ENCODE results near the gene TMEM255A. TPM values are rescaled to one million over a fixed set of nuclear protein-coding genes. Genes with fewer than 3 reads are reported as not detected.
A peak's percentile ranks its signal among the peaks of the same experiment; 100 is the strongest.

TMEM255A gene
- total and polyA plus RNA-seq, 2 donors (not counting 1 experiment from before 2014, with no cell fraction given) = under 0.01 to 0.93 TPM

DNA sequence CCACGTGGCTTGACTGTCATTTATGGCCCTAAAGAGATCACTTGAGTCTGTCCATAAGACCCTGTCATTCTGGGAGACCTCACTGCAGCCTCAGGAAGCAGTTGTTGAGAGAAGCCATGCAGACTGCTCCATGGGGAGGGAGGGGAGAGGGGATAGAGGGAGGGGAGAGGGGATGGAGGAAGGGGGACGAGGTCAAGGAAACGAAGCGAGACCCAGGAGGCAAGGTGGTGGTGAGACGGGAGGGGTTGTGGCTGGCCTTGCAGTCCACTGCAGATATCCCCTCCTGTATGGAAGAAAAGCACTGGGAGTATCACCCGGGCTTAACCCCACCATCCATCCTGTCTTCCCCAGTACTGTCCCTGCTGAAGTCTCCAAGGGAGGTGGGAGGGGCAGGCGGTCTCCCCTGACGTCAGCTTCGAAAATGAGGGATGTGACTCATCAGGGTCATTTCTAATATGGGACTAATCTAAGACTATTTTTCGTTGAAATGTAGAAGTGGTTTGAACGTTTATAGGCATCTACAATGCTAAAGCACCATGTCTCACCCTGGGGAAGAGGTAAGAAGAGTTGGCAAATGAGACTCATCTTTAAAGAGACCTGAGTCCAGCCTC lies 5.6 kb downstream of the TMEM255A start:
- Histone ChIP-seq H3K9me3 (ENCODE audit: control insufficient read depth, insufficient read depth, low read depth, low read length) (no peaks in the 10 kb centered on the region), H3K9ac (ENCODE audit: insufficient read depth, low read length) (no peak overlapping the region), H2AFZ (ENCODE audit: low read length) (no peak overlapping the region), H3K36me3 (ENCODE audit: control insufficient read depth, insufficient read depth, low read length) (no peaks in the 10 kb centered on the region), H4K20me1 (ENCODE audit: control insufficient read depth, extremely low read depth, insufficient read depth, low read length) (no peaks in the 10 kb centered on the region), H3K4me3 (replicated peaks in 1 of 4; ENCODE audit: control extremely low read depth in 1 of 4, insufficient read depth in 1 of 4, low read depth in 3 of 4, low read length in 4 of 4) (no peak overlapping the region), H3K27ac (ENCODE audit: insufficient read depth, low read length) (no peak overlapping the region), H3K4me1 (ENCODE audit: control insufficient read depth, extremely low read depth, insufficient read depth, low read length) (no peaks in the 10 kb centered on the region), H3K79me2 (ENCODE audit: control insufficient read depth, insufficient read depth, low read length) (no peaks in the 10 kb centered on the region), H3K27me3 (ENCODE audit: control insufficient read depth, insufficient read depth, low read length) (peaks cover 15% of the 10 kb centered on the region), H3K4me2 (ENCODE audit: extremely low read depth, insufficient read depth, low read length) (no peak overlapping the region)
- DNase-seq (ENCODE audit: low read depth in 2 of 2) = peak in 1 of 2 donors; percentile 34
- TF ChIP-seq EZH2 (IDR thresholded peaks at IDR 0.05; ENCODE audit: low read length, missing control alignments) = no peak
- TF ChIP-seq CTCF (conservative IDR thresholded peaks at IDR 0.05 in 1 of 2, IDR thresholded peaks at IDR 0.05 in 1 of 2; ENCODE audit: low read depth in 1 of 2, low read length in 2 of 2) = no peak

DNA sequence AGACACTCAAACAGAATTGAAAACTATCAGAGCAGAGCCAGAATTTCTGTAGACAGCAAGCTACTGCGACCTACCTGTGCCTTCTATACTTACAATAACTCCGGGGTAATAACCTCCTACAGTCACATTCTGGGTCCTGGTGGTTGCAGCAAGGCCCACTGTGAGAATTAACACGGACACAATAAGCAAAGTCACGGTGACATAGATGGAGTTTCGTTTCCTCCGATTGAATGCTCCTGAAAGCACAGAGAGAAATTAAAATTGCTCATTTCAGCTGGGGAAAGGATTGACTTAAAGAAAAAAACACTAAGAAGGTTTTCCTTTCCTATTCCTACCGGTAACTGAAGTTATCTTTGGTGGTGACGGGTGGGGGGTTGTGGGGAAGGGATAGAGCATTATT lies 7.0 kb downstream of the TMEM255A start:
- H3K4me3 ChIP-seq (replicated peaks in 1 of 4; ENCODE audit: control extremely low read depth in 1 of 4, insufficient read depth in 1 of 4, low read depth in 3 of 4, low read length in 4 of 4) = no peak overlapping the region
- no peaks in the 10 kb centered on the region for H3K79me2 ChIP-seq (ENCODE audit: control insufficient read depth, insufficient read depth, low read length)
- DNase-seq (ENCODE audit: low read depth in 2 of 2) = no peak
- H3K27ac ChIP-seq (ENCODE audit: insufficient read depth, low read length) = no peak overlapping the region
- H3K4me2 ChIP-seq (ENCODE audit: extremely low read depth, insufficient read depth, low read length) = no peak overlapping the region
- no peak overlapping the region for H3K9ac ChIP-seq (ENCODE audit: insufficient read depth, low read length)
- no peaks in the 10 kb centered on the region for H4K20me1 ChIP-seq (ENCODE audit: control insufficient read depth, extremely low read depth, insufficient read depth, low read length)
- H3K4me1 ChIP-seq (ENCODE audit: control insufficient read depth, extremely low read depth, insufficient read depth, low read length) = no peaks in the 10 kb centered on the region
- H3K36me3 ChIP-seq (ENCODE audit: control insufficient read depth, insufficient read depth, low read length) = no peaks in the 10 kb centered on the region
- H3K9me3 ChIP-seq (ENCODE audit: control insufficient read depth, insufficient read depth, low read depth, low read length) = no peaks in the 10 kb centered on the region
- no peak overlapping the region for H2AFZ ChIP-seq (ENCODE audit: low read length)
- TF ChIP-seq EZH2 (IDR thresholded peaks at IDR 0.05; ENCODE audit: low read length, missing control alignments) (no peak), CTCF (conservative IDR thresholded peaks at IDR 0.05 in 1 of 2, IDR thresholded peaks at IDR 0.05 in 1 of 2; ENCODE audit: low read depth in 1 of 2, low read length in 2 of 2) (no peak)
- peaks cover 8% of the 10 kb centered on the region for H3K27me3 ChIP-seq (ENCODE audit: control insufficient read depth, insufficient read depth, low read length)

DNA sequence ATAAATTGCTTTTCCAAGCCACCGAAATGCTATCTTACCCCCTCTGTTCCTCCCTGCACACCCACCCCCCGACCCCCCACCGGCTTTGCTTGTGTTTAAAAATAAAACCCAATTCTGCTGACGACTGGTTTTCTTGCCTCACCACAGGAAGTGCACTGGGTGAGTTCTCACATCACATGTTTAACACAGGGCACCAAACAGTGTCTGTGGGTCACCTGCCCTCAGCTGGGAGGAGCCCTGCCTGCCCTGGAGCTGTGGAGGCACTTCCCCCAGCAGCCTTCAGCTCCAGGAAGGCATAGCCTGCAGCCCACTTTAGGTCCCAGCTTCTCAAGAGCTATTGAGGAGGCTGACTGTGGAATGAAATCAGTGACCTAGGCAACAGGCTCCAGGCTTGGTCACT lies 8.8 kb downstream of the TMEM255A start:
- H3K4me2 ChIP-seq (ENCODE audit: extremely low read depth, insufficient read depth, low read length) = no peak overlapping the region
- H3K27ac ChIP-seq (ENCODE audit: insufficient read depth, low read length) = no peak overlapping the region
- no peaks in the 10 kb centered on the region for H3K36me3 ChIP-seq (ENCODE audit: control insufficient read depth, insufficient read depth, low read length)
- H4K20me1 ChIP-seq (ENCODE audit: control insufficient read depth, extremely low read depth, insufficient read depth, low read length) = no peaks in the 10 kb centered on the region
- H3K4me3 ChIP-seq (replicated peaks in 1 of 4; ENCODE audit: control extremely low read depth in 1 of 4, insufficient read depth in 1 of 4, low read depth in 3 of 4, low read length in 4 of 4) = no peak overlapping the region
- no peak overlapping the region for H2AFZ ChIP-seq (ENCODE audit: low read length)
- H3K4me1 ChIP-seq (ENCODE audit: control insufficient read depth, extremely low read depth, insufficient read depth, low read length) = no peaks in the 10 kb centered on the region
- no peak overlapping the region for H3K9ac ChIP-seq (ENCODE audit: insufficient read depth, low read length)
- DNase-seq (ENCODE audit: low read depth in 2 of 2) = no peak
- no peaks in the 10 kb centered on the region for H3K27me3 ChIP-seq (ENCODE audit: control insufficient read depth, insufficient read depth, low read length)
- no peaks in the 10 kb centered on the region for H3K79me2 ChIP-seq (ENCODE audit: control insufficient read depth, insufficient read depth, low read length)
- TF ChIP-seq CTCF (conservative IDR thresholded peaks at IDR 0.05 in 1 of 2, IDR thresholded peaks at IDR 0.05 in 1 of 2; ENCODE audit: low read depth in 1 of 2, low read length in 2 of 2) (no peak), EZH2 (IDR thresholded peaks at IDR 0.05; ENCODE audit: low read length, missing control alignments) (no peak)
- H3K9me3 ChIP-seq (ENCODE audit: control insufficient read depth, insufficient read depth, low read depth, low read length) = no peaks in the 10 kb centered on the region

Measured in fibroblast of lung (primary cell).